ENCODE measurements around the gene CACNA1F. TPM values are rescaled to one million over a fixed set of nuclear protein-coding genes. Genes with fewer than 3 reads are reported as not detected.

The CACNA1F gene
- total RNA-seq, 1 experiment from 2014 or later = not detected

DNA sequence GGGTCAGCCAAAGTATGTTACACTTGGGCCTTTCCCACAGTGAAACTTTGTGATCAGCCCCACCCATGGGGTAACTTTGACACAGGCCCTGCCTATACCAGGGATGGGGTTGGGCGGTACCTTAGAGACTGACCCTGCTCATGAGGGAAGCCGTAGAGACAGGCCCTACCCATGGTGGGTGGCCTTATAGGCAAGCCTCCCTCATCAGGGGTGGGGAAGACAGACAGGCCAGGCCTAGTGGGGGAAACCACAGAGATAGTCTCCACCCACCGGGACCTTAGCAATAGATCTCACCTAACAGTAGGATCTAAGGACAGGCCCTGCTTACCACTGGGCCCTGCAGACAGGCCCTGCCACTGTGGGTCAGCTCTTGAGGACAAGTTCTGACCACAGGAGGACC is 54.6 kb downstream of the CACNA1F start:
- TF ChIP-seq TCF7L2 (IDR thresholded peaks at IDR 0.05; ENCODE audit: low read depth, low read length) (no peak), SIN3A (IDR thresholded peaks at IDR 0.05; ENCODE audit: borderline replicate concordance, insufficient read depth, low read depth, low read length) (no peak), POLR2AphosphoS5 (IDR thresholded peaks at IDR 0.05; ENCODE audit: low read depth, low read length) (no peak)
- TF ChIP-seq, protein P1, sequence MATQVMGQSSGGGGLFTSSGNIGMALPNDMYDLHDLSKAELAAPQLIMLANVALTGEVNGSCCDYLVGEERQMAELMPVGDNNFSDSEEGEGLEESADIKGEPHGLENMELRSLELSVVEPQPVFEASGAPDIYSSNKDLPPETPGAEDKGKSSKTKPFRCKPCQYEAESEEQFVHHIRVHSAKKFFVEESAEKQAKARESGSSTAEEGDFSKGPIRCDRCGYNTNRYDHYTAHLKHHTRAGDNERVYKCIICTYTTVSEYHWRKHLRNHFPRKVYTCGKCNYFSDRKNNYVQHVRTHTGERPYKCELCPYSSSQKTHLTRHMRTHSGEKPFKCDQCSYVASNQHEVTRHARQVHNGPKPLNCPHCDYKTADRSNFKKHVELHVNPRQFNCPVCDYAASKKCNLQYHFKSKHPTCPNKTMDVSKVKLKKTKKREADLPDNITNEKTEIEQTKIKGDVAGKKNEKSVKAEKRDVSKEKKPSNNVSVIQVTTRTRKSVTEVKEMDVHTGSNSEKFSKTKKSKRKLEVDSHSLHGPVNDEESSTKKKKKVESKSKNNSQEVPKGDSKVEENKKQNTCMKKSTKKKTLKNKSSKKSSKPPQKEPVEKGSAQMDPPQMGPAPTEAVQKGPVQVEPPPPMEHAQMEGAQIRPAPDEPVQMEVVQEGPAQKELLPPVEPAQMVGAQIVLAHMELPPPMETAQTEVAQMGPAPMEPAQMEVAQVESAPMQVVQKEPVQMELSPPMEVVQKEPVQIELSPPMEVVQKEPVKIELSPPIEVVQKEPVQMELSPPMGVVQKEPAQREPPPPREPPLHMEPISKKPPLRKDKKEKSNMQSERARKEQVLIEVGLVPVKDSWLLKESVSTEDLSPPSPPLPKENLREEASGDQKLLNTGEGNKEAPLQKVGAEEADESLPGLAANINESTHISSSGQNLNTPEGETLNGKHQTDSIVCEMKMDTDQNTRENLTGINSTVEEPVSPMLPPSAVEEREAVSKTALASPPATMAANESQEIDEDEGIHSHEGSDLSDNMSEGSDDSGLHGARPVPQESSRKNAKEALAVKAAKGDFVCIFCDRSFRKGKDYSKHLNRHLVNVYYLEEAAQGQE (IDR thresholded peaks at IDR 0.05; ENCODE audit: insufficient read depth in 1 of 2, low read depth in 2 of 2, low read length in 1 of 2) = no peak
- TF ChIP-seq, protein P2, sequence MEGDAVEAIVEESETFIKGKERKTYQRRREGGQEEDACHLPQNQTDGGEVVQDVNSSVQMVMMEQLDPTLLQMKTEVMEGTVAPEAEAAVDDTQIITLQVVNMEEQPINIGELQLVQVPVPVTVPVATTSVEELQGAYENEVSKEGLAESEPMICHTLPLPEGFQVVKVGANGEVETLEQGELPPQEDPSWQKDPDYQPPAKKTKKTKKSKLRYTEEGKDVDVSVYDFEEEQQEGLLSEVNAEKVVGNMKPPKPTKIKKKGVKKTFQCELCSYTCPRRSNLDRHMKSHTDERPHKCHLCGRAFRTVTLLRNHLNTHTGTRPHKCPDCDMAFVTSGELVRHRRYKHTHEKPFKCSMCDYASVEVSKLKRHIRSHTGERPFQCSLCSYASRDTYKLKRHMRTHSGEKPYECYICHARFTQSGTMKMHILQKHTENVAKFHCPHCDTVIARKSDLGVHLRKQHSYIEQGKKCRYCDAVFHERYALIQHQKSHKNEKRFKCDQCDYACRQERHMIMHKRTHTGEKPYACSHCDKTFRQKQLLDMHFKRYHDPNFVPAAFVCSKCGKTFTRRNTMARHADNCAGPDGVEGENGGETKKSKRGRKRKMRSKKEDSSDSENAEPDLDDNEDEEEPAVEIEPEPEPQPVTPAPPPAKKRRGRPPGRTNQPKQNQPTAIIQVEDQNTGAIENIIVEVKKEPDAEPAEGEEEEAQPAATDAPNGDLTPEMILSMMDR (IDR thresholded peaks at IDR 0.05) = no peak
- Histone ChIP-seq H3K4me3 (ENCODE audit: low read depth in 2 of 2, low read length in 2 of 2) (no peak overlapping the region), H3K4me1 (ENCODE audit: control insufficient read depth, insufficient read depth, low read length) (peaks cover 27% of the 10 kb centered on the region), H3K9me3 (ENCODE audit: control insufficient read depth, insufficient read depth, low read depth, low read length) (no peaks in the 10 kb centered on the region), H3K27me3 (ENCODE audit: control insufficient read depth, insufficient read depth, low read length) (no peaks in the 10 kb centered on the region), H3K36me3 (ENCODE audit: control insufficient read depth, insufficient read depth, low read length) (peaks cover 4% of the 10 kb centered on the region; the same call in 1 of the 2 replicates), H3K27ac (ENCODE audit: low read length) (no peak overlapping the region)
- no peak for ATAC-seq
- no TSS peak for BruUV-seq (replicated peaks)
- in situ Hi-C loops (cut with HindIII; ENCODE audit: low pct_unique_long_range_greater_than_20kb, low sequenced_read_pairs) (no loop called here), intact Hi-C loops (cut with micrococcal nuclease; ENCODE audit: unreplicated experiment) (no loop called here)
- no peak for DNase-seq (ENCODE audit: low read depth, low spot score)
- ChIA-PET CTCF (no interaction called here), POLR2A (no interaction called here)

DNA sequence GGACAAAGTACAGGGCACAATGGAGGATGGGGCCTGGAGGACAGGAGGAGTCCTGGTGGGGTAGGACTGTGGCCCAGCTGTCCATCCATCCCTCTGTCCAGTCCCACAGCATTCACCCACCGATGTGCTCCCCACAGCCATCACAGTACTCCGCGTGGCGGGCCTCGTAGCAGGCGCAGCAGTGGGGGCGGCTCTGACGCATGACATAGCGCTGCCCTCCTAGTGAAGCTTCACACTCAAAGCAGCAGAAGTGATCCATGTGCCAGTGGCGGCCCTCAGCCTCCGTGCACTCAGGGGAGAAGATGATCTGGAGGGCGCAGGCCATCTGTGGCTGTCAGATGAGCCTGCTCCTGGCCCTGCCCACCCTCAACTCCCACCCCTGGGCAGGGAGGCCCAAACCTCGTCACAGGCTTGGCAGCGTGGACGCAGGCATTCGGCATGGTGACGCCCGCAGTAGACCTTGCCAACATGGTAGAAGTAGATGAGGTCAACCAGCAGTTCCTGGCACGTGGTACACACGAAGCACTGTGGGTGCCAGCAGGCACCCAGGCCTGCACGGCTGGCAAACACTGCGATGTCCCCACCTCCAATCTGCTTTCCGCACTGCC is 55.2 kb downstream of the CACNA1F start:
- Histone ChIP-seq H3K4me3 (ENCODE audit: low read depth in 2 of 2, low read length in 2 of 2) (no peak overlapping the region), H3K4me1 (ENCODE audit: control insufficient read depth, insufficient read depth, low read length) (peaks cover 33% of the 10 kb centered on the region), H3K27ac (ENCODE audit: low read length) (no peak overlapping the region; the same call in 1 of the 2 replicates), H3K27me3 (ENCODE audit: control insufficient read depth, insufficient read depth, low read length) (no peaks in the 10 kb centered on the region), H3K9me3 (ENCODE audit: control insufficient read depth, insufficient read depth, low read depth, low read length) (no peaks in the 10 kb centered on the region), H3K36me3 (ENCODE audit: control insufficient read depth, insufficient read depth, low read length) (peaks cover 4% of the 10 kb centered on the region; the same call in 1 of the 2 replicates)
- CTCF ChIA-PET = no interaction called here
- in situ Hi-C loops (cut with HindIII; ENCODE audit: low pct_unique_long_range_greater_than_20kb, low sequenced_read_pairs) (no loop called here), intact Hi-C loops (cut with micrococcal nuclease; ENCODE audit: unreplicated experiment) (no loop called here)
- DNase-seq (ENCODE audit: low read depth, low spot score) (no peak), ATAC-seq (no peak)
- TF ChIP-seq, protein P2 (IDR thresholded peaks at IDR 0.05) = 0 out of 2 replicates have a peak, but pooled peaks have one; percentile 16
- TF ChIP-seq POLR2AphosphoS5 (IDR thresholded peaks at IDR 0.05; ENCODE audit: low read depth, low read length) (no peak), SIN3A (IDR thresholded peaks at IDR 0.05; ENCODE audit: borderline replicate concordance, insufficient read depth, low read depth, low read length) (no peak), TCF7L2 (IDR thresholded peaks at IDR 0.05; ENCODE audit: low read depth, low read length) (no peak)
- TF ChIP-seq, protein P1 (IDR thresholded peaks at IDR 0.05; ENCODE audit: insufficient read depth in 1 of 2, low read depth in 2 of 2, low read length in 1 of 2) = no peak
- BruUV-seq (replicated peaks) = no TSS peak
- POLR2A ChIA-PET = no interaction called here
